ENCODE data around the gene LUM. TPM values are rescaled to one million over a fixed set of nuclear protein-coding genes. Genes with fewer than 3 reads are reported as not detected.

Gene LUM
- total RNA-seq, 4 donors from 2014 or later, result 1.3 to 12.7 (median 5.9) TPM

DNA sequence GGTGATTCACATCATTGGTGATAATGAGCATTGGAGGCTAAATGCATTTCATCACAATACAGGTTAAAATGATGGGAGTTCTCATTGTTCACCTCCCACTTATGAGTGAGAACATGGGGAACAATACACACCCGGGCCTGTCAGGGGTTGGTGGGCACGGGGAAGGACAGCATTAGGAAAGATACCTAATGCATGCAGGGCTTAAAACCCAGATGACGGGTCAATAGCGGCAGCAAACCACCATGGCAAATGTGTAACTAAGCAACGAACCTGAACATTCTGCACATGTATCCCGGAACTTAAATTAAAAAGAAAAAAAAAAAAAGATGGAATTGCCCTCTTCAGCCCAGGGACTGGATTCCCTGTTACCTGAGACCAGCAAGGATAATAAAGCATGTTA, 2.3 kb upstream of the LUM start:
- TF ChIP-seq POLR2A (IDR thresholded peaks at IDR 0.05) (no peak), CTCF (IDR thresholded peaks at IDR 0.05 in 4 of 5, conservative IDR thresholded peaks at IDR 0.05 in 1 of 5) (no peak)
- in situ Hi-C loops (cut with MboI; ENCODE audit: low sequenced_read_pairs in 4 of 4), result no loop called here
- Histone ChIP-seq H3K4me3 (no peak overlapping the region), H3K27ac (no peak overlapping the region), H3K36me3 (no peaks in the 10 kb centered on the region), H3K4me1 (no peaks in the 10 kb centered on the region), H3K27me3 (no peaks in the 10 kb centered on the region), H3K9me3 (no peaks in the 10 kb centered on the region)
- intact Hi-C loops (cut with DNase I; ENCODE audit: low total_unique reads), result no loop called here
- ATAC-seq (no peak), DNase-seq (no peak)

GRCh38 chr12:91110311-91110924, 876 bp downstream of the LUM start:
- H3K4me3 ChIP-seq, result no peak overlapping the region
- TF ChIP-seq CTCF (IDR thresholded peaks at IDR 0.05 in 4 of 5, conservative IDR thresholded peaks at IDR 0.05 in 1 of 5) (no peak), POLR2A (IDR thresholded peaks at IDR 0.05) (no peak)
- H3K4me1 ChIP-seq, result no peaks in the 10 kb centered on the region
- intact Hi-C loops (cut with DNase I; ENCODE audit: low total_unique reads) (no loop called here), in situ Hi-C loops (cut with MboI; ENCODE audit: low sequenced_read_pairs in 4 of 4) (no loop called here)
- DNase-seq (no peak), ATAC-seq (no peak)
- no peaks in the 10 kb centered on the region for H3K9me3 ChIP-seq
- H3K27me3 ChIP-seq, result no peaks in the 10 kb centered on the region
- H3K36me3 ChIP-seq, result no peaks in the 10 kb centered on the region
- peak overlapping the region in 1 of 4 donors; percentile 0 for H3K27ac ChIP-seq

GRCh38 chr12:91109581-91110310, 1.5 kb downstream of the LUM start:
- no peaks in the 10 kb centered on the region for H3K4me1 ChIP-seq
- peak overlapping the region in 1 of 4 donors; percentile 0 for H3K27ac ChIP-seq
- intact Hi-C loops (cut with DNase I; ENCODE audit: low total_unique reads) (no loop called here), in situ Hi-C loops (cut with MboI; ENCODE audit: low sequenced_read_pairs in 4 of 4) (no loop called here)
- ATAC-seq, result no peak
- H3K36me3 ChIP-seq, result no peaks in the 10 kb centered on the region
- DNase-seq, result no peak
- H3K9me3 ChIP-seq, result no peaks in the 10 kb centered on the region
- H3K4me3 ChIP-seq, result no peak overlapping the region
- TF ChIP-seq CTCF (IDR thresholded peaks at IDR 0.05 in 4 of 5, conservative IDR thresholded peaks at IDR 0.05 in 1 of 5) (no peak), POLR2A (IDR thresholded peaks at IDR 0.05) (no peak)
- H3K27me3 ChIP-seq, result no peaks in the 10 kb centered on the region

GRCh38 chr12:91109148-91109564, 2.1 kb downstream of the LUM start:
- no peaks in the 10 kb centered on the region for H3K9me3 ChIP-seq
- in situ Hi-C loops (cut with MboI; ENCODE audit: low sequenced_read_pairs in 4 of 4) (no loop called here), intact Hi-C loops (cut with DNase I; ENCODE audit: low total_unique reads) (no loop called here)
- no peak overlapping the region for H3K27ac ChIP-seq
- DNase-seq (peak; percentile 11 to 32), ATAC-seq (no peak)
- no peaks in the 10 kb centered on the region for H3K4me1 ChIP-seq
- H3K4me3 ChIP-seq, result no peak overlapping the region
- TF ChIP-seq POLR2A (IDR thresholded peaks at IDR 0.05), result no peak
- TF ChIP-seq CTCF (IDR thresholded peaks at IDR 0.05 in 4 of 5, conservative IDR thresholded peaks at IDR 0.05 in 1 of 5), result peak in 3 of 5 experiments; percentile 17 to 28 (median 23)
- no peaks in the 10 kb centered on the region for H3K27me3 ChIP-seq
- H3K36me3 ChIP-seq, result no peaks in the 10 kb centered on the region

Data from gastrocnemius medialis (tissue), 4 donors.